ENCODE measurements around the gene CTNNA1.

- TF ChIP-seq, protein P1, sequence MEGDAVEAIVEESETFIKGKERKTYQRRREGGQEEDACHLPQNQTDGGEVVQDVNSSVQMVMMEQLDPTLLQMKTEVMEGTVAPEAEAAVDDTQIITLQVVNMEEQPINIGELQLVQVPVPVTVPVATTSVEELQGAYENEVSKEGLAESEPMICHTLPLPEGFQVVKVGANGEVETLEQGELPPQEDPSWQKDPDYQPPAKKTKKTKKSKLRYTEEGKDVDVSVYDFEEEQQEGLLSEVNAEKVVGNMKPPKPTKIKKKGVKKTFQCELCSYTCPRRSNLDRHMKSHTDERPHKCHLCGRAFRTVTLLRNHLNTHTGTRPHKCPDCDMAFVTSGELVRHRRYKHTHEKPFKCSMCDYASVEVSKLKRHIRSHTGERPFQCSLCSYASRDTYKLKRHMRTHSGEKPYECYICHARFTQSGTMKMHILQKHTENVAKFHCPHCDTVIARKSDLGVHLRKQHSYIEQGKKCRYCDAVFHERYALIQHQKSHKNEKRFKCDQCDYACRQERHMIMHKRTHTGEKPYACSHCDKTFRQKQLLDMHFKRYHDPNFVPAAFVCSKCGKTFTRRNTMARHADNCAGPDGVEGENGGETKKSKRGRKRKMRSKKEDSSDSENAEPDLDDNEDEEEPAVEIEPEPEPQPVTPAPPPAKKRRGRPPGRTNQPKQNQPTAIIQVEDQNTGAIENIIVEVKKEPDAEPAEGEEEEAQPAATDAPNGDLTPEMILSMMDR (conservative IDR thresholded peaks at IDR 0.05; ENCODE audit: low read length): no peak
- TF ChIP-seq EZH2phosphoT487 (IDR thresholded peaks at IDR 0.05; ENCODE audit: borderline replicate concordance): no peak
Observed at GRCh38 chr5:138803285-138803684, 50.1 kb downstream of the CTNNA1 start.
